22Rv1 (cell line): ENCODE data around the gene TLX2.

Experiments
- ZFX ChIP-seq: fragments of 450-650 bp; IDR thresholded peaks from 2 replicates; pipeline ENCODE4 v1.6.1; 2017; ENCODE audit warnings: antibody characterized with exemption, borderline replicate concordance
- TF ChIP-seq, protein P1 (sequence below): fragments of 450-650 bp; IDR thresholded peaks from 2 replicates; pipeline ENCODE4 v1.5.1; 2017; ENCODE audit warnings: mild to moderate bottlenecking

DNA sequence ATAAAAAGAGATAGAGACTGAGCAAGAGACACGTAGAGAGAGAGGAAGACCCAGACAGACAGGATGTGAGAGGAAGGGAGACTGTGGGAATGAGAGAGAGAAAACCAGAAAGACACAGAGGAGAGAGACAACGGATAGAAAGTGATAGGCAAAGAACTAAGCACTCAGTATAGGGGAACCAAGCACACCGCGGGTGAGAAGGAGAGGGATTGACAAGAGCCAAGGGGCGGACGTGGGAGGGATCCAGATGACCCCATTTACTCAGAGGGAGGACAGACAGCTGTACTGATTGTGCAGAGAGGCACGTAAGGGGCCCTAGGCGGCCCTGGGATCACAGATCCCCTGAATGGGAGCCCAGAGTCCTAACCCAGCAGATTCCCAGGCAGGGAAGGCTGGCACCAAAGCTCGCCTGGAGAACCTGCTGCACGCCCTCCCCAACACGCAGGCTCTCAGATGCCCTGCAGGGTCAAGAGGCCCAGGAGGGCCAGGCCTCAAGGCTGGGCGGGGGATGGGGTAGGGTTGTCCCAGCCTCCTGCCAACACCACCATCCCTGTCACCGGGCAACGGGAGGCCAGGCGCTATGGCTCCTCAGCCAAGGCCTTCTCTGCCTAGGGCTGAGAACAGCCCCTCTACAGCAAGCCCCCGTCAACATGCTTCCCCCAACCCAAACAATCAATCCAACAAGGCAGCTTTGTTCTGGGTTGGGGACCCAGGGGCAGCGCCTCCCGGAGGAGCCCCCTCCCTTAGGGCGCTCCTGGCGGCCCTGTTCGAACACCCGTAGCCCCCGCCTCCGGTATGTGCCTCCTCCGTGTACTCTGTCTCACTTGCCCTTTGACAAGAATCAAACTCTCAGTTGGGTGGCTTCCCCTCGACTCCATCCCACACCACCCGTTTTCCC, 38.9 kb downstream of the TLX2 start:
- TF ChIP-seq, protein P1, sequence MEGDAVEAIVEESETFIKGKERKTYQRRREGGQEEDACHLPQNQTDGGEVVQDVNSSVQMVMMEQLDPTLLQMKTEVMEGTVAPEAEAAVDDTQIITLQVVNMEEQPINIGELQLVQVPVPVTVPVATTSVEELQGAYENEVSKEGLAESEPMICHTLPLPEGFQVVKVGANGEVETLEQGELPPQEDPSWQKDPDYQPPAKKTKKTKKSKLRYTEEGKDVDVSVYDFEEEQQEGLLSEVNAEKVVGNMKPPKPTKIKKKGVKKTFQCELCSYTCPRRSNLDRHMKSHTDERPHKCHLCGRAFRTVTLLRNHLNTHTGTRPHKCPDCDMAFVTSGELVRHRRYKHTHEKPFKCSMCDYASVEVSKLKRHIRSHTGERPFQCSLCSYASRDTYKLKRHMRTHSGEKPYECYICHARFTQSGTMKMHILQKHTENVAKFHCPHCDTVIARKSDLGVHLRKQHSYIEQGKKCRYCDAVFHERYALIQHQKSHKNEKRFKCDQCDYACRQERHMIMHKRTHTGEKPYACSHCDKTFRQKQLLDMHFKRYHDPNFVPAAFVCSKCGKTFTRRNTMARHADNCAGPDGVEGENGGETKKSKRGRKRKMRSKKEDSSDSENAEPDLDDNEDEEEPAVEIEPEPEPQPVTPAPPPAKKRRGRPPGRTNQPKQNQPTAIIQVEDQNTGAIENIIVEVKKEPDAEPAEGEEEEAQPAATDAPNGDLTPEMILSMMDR, result no peak
- no peak for TF ChIP-seq ZFX
